Activated T-cell treated with anti-CD3 and anti-CD28 coated beads, Interleukin-2, amount 50 U/mL, for 4 hours (primary cell): ENCODE data around the gene ITGB5. TPM values are rescaled to one million over a fixed set of nuclear protein-coding genes. Genes with fewer than 3 reads are reported as not detected.

Experiments
- ATAC-seq, 2 donors: fragments of 200-7000 bp; cut with Tn5 transposase; one replicate each; pipeline ENCODE4 v1.10.0; 2021
- DNase-seq: peaks from one replicate; pipeline ENCODE4 v3.0.0-alpha.2; 2020
- H3K27me3 Mint-ChIP-seq: one replicate; pipeline ENCODE4 v1.8.0; 2021; ENCODE audit warnings: low read depth, mixed read lengths
- H3K36me3 Mint-ChIP-seq: one replicate; pipeline ENCODE4 v1.8.0; 2022; ENCODE audit warnings: mixed read lengths; ENCODE audit not compliant: insufficient read depth
- H3K4me1 Mint-ChIP-seq: one replicate; pipeline ENCODE4 v1.8.0; 2021; ENCODE audit warnings: low read depth, mixed read lengths
- H3K4me3 Mint-ChIP-seq: one replicate; pipeline ENCODE4 v1.8.0; 2021; ENCODE audit warnings: mild to moderate bottlenecking, moderate library complexity, mixed read lengths
- H3K9me3 Mint-ChIP-seq: one replicate; pipeline ENCODE4 v1.8.0; 2021; ENCODE audit warnings: mixed read lengths
- total RNA-seq, 3 donors: library from RNA; stranded (reverse); gene quantifications; one replicate each; pipeline ENCODE4 v1.2.1, GENCODE V29; 2021

The ITGB5 gene
- total RNA-seq, 3 donors from 2014 or later: 0.71 to 0.87 (median 0.71) TPM

DNA sequence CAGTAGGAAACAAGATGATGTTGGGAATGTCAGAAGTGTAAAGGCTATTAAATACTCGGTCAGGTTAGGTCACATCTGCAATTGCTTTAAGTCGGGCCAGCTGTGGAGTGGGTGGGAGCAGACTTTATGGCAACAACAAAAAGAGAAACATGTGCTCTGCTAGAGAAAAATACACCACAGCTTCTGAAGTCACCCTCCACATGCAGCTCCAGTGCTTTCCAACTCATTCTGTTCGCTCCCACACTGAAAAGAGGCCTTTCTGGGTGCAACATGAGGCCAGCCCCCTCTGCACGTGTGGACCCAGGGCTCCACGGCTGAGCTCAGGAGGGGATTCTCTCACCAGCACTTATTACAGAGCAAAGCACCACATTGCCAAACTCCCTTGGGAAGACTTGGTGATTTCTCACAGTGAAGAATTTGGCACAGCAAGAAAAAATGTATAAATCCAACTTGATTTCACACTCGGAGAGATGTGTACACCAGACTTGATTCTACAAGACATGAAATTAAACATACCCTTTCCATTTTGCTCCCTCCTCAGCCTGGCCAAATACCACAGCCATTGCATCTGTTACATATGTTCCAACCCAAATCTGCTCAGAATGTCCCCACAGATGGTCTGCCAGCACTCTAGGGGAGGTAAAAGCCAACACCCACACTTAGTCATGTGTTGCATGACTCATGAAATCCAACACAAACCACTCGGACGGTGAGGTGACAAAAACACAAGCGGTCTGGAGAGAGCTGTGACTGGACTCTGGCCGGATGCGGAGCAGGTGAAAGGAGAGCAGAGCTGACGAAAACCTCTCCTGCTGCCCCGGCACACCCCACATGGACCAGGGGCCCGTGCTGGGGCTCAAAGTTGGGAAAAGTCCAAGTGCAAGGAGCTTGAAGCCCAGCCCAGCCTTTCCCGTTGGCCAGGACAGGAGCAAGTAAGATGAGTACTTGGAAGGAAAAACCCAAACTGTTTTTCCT, 74.6 kb downstream of the ITGB5 start:
- no peak for ATAC-seq
- no peaks in the 10 kb centered on the region for H3K4me1 Mint-ChIP-seq

DNA sequence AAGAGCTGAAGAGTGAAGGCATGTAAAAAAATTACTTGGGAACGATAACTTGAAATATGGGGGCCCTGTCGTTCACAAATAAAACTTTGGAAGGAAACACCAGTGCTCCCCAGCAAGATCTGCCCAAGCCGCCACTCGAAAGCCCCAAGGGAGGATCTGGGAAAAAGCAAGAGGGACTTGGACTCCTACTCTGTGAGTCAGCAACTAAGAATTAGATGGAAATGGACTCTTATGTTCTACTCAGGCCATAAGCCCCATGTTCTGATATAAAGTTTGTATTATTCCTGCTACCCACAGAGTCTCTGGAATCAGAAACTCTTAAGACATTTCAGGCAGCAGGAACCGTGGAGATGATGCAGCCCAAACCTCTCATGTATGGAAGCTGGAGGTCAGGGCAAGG, 75.7 kb downstream of the ITGB5 start:
- H3K9me3 Mint-ChIP-seq: no peaks in the 10 kb centered on the region
- DNase-seq: no peak
- no peaks in the 10 kb centered on the region for H3K36me3 Mint-ChIP-seq
- no peaks in the 10 kb centered on the region for H3K27me3 Mint-ChIP-seq
- no peak overlapping the region for H3K4me3 Mint-ChIP-seq
- no peak for ATAC-seq
- no peaks in the 10 kb centered on the region for H3K4me1 Mint-ChIP-seq

More for the DNA sequence above, 74.6 kb downstream of the ITGB5 start:
- no peak for DNase-seq
- Mint-ChIP-seq H3K27me3 (no peaks in the 10 kb centered on the region), H3K9me3 (no peaks in the 10 kb centered on the region), H3K4me3 (no peak overlapping the region), H3K36me3 (no peaks in the 10 kb centered on the region)

DNA sequence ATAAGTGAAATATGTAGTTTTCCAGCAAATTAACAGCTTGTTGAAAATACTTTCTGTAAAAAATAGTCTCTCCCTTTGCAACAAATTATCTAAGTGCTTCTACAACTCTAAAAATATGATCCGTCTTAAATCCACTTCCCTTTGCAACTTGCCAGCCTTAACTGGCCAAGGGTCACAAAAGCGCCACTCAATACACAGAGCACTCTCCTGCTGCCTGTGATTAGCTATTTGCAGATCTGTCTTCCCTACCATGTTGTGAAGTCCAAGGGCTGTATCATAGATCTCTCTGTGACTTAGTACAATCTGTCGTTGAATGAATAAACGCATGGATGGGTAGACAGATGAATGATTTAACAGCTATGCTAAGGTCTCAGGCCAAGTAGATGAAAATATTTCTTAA, 76.2 kb downstream of the ITGB5 start:
- no peaks in the 10 kb centered on the region for H3K9me3 Mint-ChIP-seq

DNA sequence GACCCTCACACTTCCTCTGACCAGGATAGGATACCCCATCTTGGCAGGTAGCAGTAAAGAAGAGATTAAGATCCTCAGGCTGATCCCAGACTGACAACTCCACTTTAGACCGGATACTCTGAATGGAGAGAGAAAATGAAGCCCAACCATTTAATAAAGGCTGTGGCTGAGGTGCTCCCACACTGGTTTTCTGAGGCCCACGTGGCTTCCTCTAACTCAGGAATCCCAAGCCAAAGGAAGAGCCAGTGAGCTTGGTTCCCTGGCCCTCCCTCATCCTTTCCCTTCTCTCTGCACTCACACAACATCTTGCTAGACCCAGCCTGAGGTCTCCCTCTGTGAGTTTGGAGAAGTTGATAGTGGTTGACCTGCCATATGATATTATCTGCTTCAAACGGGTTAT, 78.1 kb downstream of the ITGB5 start:
- DNase-seq (no peak), ATAC-seq (no peak)
- no peaks in the 10 kb centered on the region for H3K4me1 Mint-ChIP-seq
- H3K9me3 Mint-ChIP-seq: no peaks in the 10 kb centered on the region
- no peak overlapping the region for H3K4me3 Mint-ChIP-seq
- H3K36me3 Mint-ChIP-seq: no peaks in the 10 kb centered on the region
- H3K27me3 Mint-ChIP-seq: no peaks in the 10 kb centered on the region

More for the DNA sequence above, 76.2 kb downstream of the ITGB5 start:
- ATAC-seq (no peak), DNase-seq (no peak)
- Mint-ChIP-seq H3K4me3 (no peak overlapping the region), H3K36me3 (no peaks in the 10 kb centered on the region), H3K27me3 (no peaks in the 10 kb centered on the region), H3K4me1 (no peaks in the 10 kb centered on the region)

DNA sequence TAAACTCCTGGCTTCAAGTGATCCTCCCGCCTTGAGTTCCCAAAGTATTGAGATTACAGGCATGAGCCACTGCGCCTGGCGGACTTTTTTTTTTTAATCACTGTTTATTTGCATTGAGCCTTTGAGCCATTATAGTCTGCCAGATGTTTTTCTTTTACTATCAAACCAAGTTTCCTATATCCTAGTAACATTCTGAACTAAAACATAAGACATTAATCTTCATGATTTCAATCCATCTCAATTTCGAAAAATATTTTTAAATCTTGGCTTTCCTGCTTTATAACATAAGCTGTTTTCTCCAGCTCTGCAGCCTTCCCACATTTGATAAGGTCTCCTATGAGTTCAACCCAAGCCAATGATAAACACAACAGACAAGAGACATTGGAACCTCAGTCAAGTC, 81.5 kb downstream of the ITGB5 start:
- DNase-seq (no peak), ATAC-seq (no peak)
- Mint-ChIP-seq H3K27me3 (peaks cover 5% of the 10 kb centered on the region), H3K4me3 (no peak overlapping the region), H3K36me3 (no peaks in the 10 kb centered on the region), H3K9me3 (no peaks in the 10 kb centered on the region), H3K4me1 (no peaks in the 10 kb centered on the region)

DNA sequence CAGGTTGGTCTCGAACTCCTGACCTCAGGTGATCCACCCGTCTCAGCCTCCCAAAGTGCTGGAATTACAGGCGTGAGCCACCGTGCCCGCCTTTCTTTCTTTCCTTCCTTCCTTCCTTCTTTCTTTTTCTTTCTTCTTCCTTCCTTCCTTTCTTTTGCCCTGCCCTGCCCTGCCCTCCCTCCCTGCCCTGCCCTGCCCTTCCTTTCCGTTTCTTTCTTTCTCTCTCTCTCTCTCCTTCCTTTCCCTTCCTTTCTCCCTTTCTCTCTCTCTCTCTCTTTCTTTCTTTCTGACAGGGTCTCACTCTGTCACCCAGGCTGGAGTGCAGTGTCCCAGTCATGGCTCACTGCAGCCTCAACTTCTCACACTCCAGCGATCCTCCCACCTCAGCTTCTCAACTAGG, 82.3 kb downstream of the ITGB5 start:
- no peak for DNase-seq
- H3K4me1 Mint-ChIP-seq: no peaks in the 10 kb centered on the region

DNA sequence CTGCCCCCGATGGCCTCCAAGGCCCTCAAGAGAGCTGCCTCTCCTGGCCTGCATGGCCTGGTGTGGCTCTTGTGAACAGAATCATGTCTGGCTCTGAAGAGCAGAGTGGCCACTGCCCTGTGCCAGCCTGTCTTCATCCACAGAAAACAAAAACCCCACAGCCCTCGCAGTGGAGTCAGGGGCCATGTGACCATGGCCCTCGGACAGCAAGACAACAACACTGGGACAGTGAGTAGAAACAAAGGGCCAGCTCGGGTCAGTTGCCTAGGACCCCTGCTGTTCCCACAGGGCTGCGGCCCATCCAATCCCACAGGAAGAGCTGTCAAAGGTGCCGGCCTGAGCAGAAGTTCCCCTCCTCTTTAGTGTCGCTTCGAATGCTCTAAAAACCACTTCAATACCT, 84.5 kb downstream of the ITGB5 start:
- ATAC-seq (no peak), DNase-seq (no peak)
- Mint-ChIP-seq H3K9me3 (no peaks in the 10 kb centered on the region), H3K27me3 (peaks cover 5% of the 10 kb centered on the region), H3K36me3 (no peaks in the 10 kb centered on the region), H3K4me3 (no peak overlapping the region), H3K4me1 (no peaks in the 10 kb centered on the region)

More for the DNA sequence above, 82.3 kb downstream of the ITGB5 start:
- peaks cover 5% of the 10 kb centered on the region for H3K27me3 Mint-ChIP-seq
- no peak overlapping the region for H3K4me3 Mint-ChIP-seq
- ATAC-seq: no peak
- H3K36me3 Mint-ChIP-seq: no peaks in the 10 kb centered on the region
- no peaks in the 10 kb centered on the region for H3K9me3 Mint-ChIP-seq

DNA sequence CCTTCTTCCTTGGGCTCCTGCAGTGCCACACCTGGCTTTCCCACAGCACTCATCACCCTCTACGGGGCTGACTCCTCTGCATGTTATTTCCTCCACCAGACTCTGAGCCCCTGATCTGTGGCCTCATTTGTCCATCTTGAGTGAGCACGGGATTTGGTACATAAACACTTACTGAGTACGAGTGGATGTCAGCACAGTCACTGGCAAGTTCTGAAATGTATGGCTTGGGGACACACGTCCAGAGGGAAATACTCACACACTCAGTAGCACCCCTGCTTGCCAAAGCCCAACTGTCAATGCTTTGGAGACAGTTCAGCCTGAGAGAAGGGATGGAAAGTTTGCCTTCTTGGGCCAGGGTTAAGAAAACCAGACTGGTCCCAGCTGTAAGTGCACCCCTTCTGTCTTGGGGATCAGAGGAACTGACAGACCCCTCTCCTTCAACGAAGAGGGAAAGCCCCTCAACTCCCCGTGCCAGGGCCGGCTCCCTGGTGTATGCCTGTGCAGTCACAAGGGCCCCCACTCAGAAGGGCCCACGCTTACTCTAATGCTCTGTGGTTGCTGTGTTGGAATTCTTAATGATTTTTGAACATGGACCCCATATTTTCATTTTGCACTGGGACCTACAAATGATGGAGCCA, 85.0 kb downstream of the ITGB5 start:
- DNase-seq (no peak), ATAC-seq (no peak)
- no peaks in the 10 kb centered on the region for H3K4me1 Mint-ChIP-seq
- peaks cover 5% of the 10 kb centered on the region for H3K27me3 Mint-ChIP-seq
- no peak overlapping the region for H3K4me3 Mint-ChIP-seq
- no peaks in the 10 kb centered on the region for H3K36me3 Mint-ChIP-seq
- H3K9me3 Mint-ChIP-seq: no peaks in the 10 kb centered on the region

DNA sequence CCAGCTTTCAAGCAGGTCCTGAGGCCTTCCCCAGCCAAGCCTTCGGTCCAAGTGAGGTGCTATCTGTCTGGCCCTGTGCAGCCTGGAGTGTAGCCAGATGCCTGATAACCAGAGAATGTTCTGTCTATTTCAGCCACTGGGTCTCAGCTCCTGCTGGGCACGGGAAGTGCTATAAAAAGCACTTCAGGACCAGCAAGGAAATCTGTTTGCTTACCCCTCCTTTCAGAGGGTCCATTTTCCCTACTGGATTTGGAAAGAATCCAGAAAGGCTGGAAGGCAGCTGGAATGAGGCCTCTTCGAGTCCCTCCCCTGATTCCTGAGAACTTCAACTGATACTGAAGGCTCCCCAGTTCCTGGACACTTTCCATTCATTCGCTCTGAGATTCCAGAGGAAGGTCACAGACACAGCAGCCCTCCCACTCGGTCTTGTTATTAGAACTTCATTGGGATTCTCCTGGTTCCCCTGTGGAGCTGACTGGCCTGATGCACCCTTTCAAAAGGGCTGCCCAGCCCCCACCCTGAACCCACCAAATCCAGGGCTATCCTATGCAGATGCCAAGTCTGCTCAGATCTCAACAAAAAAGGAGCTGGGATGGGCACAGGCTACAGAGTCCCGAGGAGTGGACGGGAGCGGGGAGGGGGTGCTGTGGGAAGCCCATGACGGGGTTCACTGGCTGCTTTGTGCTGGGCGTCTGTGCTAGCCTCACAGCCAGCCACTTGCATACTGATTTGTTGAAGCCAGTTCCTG, 86.5 kb downstream of the ITGB5 start:
- DNase-seq: no peak
- H3K9me3 Mint-ChIP-seq: no peaks in the 10 kb centered on the region
- no peak for ATAC-seq
- H3K4me3 Mint-ChIP-seq: no peak overlapping the region
- H3K27me3 Mint-ChIP-seq: peaks cover 5% of the 10 kb centered on the region
- no peaks in the 10 kb centered on the region for H3K36me3 Mint-ChIP-seq
- no peaks in the 10 kb centered on the region for H3K4me1 Mint-ChIP-seq

DNA sequence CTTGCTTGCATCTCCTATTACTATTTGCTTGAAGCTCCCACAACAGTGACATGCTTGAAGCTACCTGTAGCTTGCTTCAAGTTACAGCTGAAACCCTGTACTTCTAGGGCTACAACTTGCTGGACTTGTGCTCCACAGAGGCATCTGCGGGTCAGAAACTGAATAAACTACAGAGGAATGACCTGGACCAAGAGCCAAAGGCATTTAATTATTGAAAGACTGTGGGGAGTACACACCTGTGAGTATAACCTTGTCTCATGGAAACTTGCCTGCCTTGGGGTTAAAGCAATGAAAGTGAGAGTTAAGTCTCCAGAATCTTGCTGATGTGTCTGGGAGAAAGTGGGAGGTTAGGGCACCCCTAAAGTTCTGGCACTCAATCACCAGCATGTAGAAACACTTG, 87.1 kb downstream of the ITGB5 start:
- no peak overlapping the region for H3K4me3 Mint-ChIP-seq
- H3K4me1 Mint-ChIP-seq: no peaks in the 10 kb centered on the region
- ATAC-seq: no peak
- no peaks in the 10 kb centered on the region for H3K36me3 Mint-ChIP-seq
- H3K9me3 Mint-ChIP-seq: no peaks in the 10 kb centered on the region
- DNase-seq: no peak
- peaks cover 5% of the 10 kb centered on the region for H3K27me3 Mint-ChIP-seq

DNA sequence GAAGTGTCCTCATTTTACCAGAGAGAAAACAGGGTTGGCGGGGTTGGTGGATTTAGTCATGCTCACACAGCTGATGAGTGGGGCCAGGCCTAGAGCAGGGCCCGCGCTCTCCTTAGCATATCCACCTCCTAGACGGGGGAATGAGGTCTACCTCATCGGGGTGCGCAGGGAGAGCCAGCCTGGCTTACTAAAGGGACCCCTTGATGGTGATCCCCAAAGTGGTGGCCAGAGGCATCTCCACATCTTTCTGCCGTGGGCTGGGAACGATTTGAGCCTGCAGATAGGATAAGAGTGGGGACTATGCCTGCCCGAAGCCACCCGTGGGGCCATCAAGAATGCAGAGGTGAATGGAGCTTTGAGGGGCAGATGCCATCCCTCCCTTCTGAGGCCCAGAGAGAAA, 87.5 kb downstream of the ITGB5 start:
- no peaks in the 10 kb centered on the region for H3K9me3 Mint-ChIP-seq
- DNase-seq (no peak), ATAC-seq (no peak)
- peaks cover 5% of the 10 kb centered on the region for H3K27me3 Mint-ChIP-seq
- H3K4me3 Mint-ChIP-seq: no peak overlapping the region
- H3K36me3 Mint-ChIP-seq: no peaks in the 10 kb centered on the region
- H3K4me1 Mint-ChIP-seq: no peaks in the 10 kb centered on the region

DNA sequence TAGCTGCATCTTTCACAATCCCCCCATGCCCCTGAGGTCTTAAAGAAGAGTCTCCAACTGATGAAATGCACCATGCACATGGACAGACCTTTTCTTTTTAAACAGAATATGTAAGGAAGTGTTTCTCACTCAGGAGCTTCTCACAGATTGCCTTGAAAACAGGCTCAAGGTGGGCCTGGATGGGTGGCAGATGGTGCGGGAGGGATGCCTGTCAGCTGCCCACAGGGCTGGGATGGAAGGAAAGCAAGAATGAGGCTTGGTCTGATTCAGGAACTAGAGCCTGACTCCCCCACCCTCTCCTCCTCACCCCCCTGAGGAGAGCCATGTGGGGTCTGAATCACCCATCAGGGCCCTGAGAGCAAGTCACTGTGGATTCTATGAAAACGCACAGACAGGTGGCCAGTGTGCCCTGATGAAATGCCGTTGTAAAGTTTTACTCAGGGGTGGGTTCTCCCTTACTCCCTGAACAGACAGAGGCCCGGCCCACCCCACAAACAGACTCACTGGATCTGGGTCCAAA, 89.7 kb downstream of the ITGB5 start:
- H3K4me1 Mint-ChIP-seq: no peaks in the 10 kb centered on the region
- no peaks in the 10 kb centered on the region for H3K9me3 Mint-ChIP-seq
- H3K27me3 Mint-ChIP-seq: peaks cover 3% of the 10 kb centered on the region
- DNase-seq: no peak
- H3K4me3 Mint-ChIP-seq: no peak overlapping the region
- no peaks in the 10 kb centered on the region for H3K36me3 Mint-ChIP-seq
- ATAC-seq: no peak

DNA sequence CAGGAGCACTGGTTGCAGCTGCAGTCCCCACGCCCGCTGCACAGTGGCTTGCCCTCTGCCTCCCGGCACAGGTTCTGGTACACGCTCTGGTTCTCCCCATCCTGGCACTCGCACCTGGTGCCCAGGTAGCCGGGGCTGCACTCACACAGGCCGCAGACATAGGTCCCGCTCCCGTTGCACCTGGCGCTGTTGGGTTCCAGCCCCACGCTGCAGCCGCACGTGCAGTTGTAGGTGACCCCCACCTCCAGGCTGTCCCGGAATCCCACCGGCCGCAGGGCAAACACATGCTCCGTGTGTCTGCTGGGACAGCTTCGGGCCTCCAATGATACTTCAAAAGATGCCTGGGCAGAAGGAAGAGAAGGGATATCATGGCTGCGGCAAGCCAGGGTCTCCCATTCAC, 90.7 kb downstream of the ITGB5 start:
- Mint-ChIP-seq H3K36me3 (no peaks in the 10 kb centered on the region), H3K27me3 (no peaks in the 10 kb centered on the region), H3K4me3 (no peak overlapping the region), H3K9me3 (no peaks in the 10 kb centered on the region), H3K4me1 (no peaks in the 10 kb centered on the region)
- DNase-seq (no peak), ATAC-seq (no peak)

DNA sequence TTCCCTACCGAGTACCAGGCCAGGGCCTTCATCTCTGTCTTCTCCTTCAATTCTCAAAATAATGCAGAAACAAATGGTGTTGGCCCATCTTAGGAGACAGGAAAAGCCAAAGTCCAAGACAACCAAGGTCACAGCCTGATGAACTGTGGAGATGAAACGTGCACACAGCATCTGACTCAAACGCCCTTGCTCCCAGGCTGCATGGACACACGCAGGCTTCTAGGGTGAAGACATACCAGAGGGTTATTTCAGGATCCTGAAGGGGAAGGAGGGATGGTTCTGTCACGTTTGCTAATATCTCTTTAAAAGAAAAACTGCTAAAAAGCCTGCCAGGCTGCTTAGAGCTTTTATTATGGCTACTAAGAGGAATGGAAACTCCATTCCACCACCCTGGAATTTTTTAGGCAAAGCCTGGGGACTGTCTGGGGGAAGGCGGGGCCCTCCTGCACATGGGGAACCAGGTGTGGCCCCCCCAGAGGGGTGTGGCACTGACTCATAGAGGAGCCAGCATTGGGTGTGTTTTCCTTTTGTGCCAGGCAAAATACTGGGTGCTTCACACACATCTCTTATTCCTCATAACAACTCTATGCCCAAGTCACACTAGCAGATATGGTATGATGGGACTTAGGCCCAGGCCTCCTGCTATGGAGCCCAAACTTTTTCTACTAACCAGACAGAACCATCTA, 94.0 kb downstream of the ITGB5 start:
- no peak for ATAC-seq
- Mint-ChIP-seq H3K36me3 (no peaks in the 10 kb centered on the region), H3K4me1 (no peaks in the 10 kb centered on the region), H3K9me3 (no peaks in the 10 kb centered on the region), H3K27me3 (no peaks in the 10 kb centered on the region), H3K4me3 (no peak overlapping the region)
- no peak for DNase-seq
